Natural killer cell (primary cell): ENCODE measurements around the gene SAG. TPM values are rescaled to one million over a fixed set of nuclear protein-coding genes. Genes with fewer than 3 reads are reported as not detected.

Experiments
- ATAC-seq, 3 donors: fragments of 150-1000 bp in 2 of 3; fragments of 200-7000 bp in 1 of 3; cut with Tn5 transposase; 1 replicate in 1 of 3; 2 replicates in 2 of 3; pipeline ENCODE4 v1.10.0; 2021; ENCODE audit warnings: mild to moderate bottlenecking in 2 of 3, moderate library complexity in 2 of 3
- DNase-seq, 2 donors: peaks; one replicate each; pipeline versions ENCODE4 v3.0.0 to v3.0.0-alpha.2; 2013 to 2021; ENCODE audit warnings: mixed read lengths in 1 of 2
- H3K27ac ChIP-seq: one replicate; pipeline ENCODE4 v1.5.1; 2013; ENCODE audit warnings: mild to moderate bottlenecking, low read length
- H3K27me3 ChIP-seq: one replicate; pipeline ENCODE4 v1.6.1; 2013; ENCODE audit warnings: low read length; ENCODE audit not compliant: control insufficient read depth, insufficient read depth
- H3K36me3 ChIP-seq: one replicate; pipeline ENCODE4 v1.6.1; 2013; ENCODE audit warnings: low read length; ENCODE audit not compliant: control insufficient read depth, insufficient read depth
- H3K4me1 ChIP-seq: one replicate; pipeline ENCODE4 v1.6.1; 2013; ENCODE audit warnings: low read length; ENCODE audit not compliant: control insufficient read depth, insufficient read depth
- H3K4me3 ChIP-seq: one replicate; pipeline ENCODE4 v1.5.1; 2013; ENCODE audit warnings: low read length
- H3K9me3 ChIP-seq: one replicate; pipeline ENCODE4 v1.6.1; 2013; ENCODE audit warnings: low read length; ENCODE audit not compliant: control insufficient read depth, insufficient read depth
- H3K27ac Mint-ChIP-seq, 2 donors: one replicate each; pipeline ENCODE4 v1.8.0; 2022; ENCODE audit warnings: mild to moderate bottlenecking in 2 of 2, mixed read lengths in 2 of 2, moderate library complexity in 1 of 2
- H3K27me3 Mint-ChIP-seq, 2 donors: one replicate each; pipeline ENCODE4 v1.8.0; 2022; ENCODE audit warnings: low read depth in 2 of 2, mixed read lengths in 2 of 2
- H3K36me3 Mint-ChIP-seq: one replicate; pipeline ENCODE4 v1.8.0; 2022; ENCODE audit warnings: mixed read lengths
- H3K4me1 Mint-ChIP-seq, 2 donors: one replicate each; pipeline ENCODE4 v1.8.0; 2022; ENCODE audit warnings: mixed read lengths in 2 of 2
- H3K4me3 Mint-ChIP-seq: one replicate; pipeline ENCODE4 v1.8.0; 2022; ENCODE audit warnings: mild to moderate bottlenecking, moderate library complexity, mixed read lengths
- H3K9me3 Mint-ChIP-seq, 2 donors: one replicate each; pipeline ENCODE4 v1.8.0; 2022; ENCODE audit warnings: mixed read lengths in 2 of 2
- WGBS: methylation state at CpG from one replicate; pipeline ENCODE4 v1.1.7; 2013; ENCODE audit warnings: missing lambda C conversion rate; ENCODE audit not compliant: insufficient coverage; 5-methylcytosine and 5-hydroxymethylcytosine counted together
- intact Hi-C: fragments of 100-400 bp; cut with micrococcal nuclease; formaldehyde crosslinking; loops from one replicate; pipeline ENCODE4 v1.14.2; 2022
- total RNA-seq, 4 donors: library from RNA; stranded (reverse); fragments of 120-200 nt in 1 of 4; gene quantifications; one replicate each; pipeline versions ENCODE4 v1.2.3 to v1.2.4, GENCODE V29; 2013 to 2022
- TF ChIP-seq, protein P1 (sequence below): fragments of 200-600 bp; IDR thresholded peaks from one replicate; pipeline ENCODE4 v1.8.0; 2022; ENCODE audit warnings: antibody characterized with exemption

SAG gene
- total RNA-seq, 3 donors from 2014 or later (not counting 1 experiment from before 2014, with no cell fraction given), result 0.11 to 0.33 (median 0.12) TPM

DNA sequence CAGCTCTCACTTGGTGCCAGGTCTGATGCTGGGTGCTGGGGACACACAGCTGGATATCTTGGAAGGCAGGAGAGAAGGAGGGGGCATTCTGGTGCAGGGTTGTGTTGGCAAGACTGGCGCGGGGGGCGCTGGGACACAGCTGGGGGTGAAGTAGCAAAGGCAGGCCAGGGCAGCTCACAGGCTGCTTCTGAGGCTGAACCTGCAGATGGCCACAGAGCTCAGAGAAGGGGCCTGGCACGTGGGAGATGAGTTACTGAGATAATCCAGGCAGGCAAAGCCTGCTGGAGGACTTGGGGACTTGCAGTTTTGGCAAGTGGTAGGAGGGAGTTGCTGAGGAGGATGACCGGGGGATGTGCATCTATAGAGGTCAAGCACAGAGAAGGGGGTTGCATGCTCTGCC is 30.4 kb downstream of the SAG start:
- Histone ChIP-seq H3K4me1 (peaks cover 29% of the 10 kb centered on the region), H3K36me3 (no peaks in the 10 kb centered on the region), H3K27ac (no peak overlapping the region), H3K9me3 (no peaks in the 10 kb centered on the region), H3K27me3 (no peaks in the 10 kb centered on the region), H3K4me3 (no peak overlapping the region)
- 84% methylated on average over 5 of the region's 5 CpGs for WGBS
- Mint-ChIP-seq H3K4me3 (no peak overlapping the region), H3K4me1 (peaks cover 32% of the 10 kb centered on the region in 2 donors), H3K9me3 (no peaks in the 10 kb centered on the region), H3K27ac (no peak overlapping the region), H3K36me3 (no peaks in the 10 kb centered on the region), H3K27me3 (no peaks in the 10 kb centered on the region)
- ATAC-seq (no peak), DNase-seq (no peak)
- TF ChIP-seq, protein P1, sequence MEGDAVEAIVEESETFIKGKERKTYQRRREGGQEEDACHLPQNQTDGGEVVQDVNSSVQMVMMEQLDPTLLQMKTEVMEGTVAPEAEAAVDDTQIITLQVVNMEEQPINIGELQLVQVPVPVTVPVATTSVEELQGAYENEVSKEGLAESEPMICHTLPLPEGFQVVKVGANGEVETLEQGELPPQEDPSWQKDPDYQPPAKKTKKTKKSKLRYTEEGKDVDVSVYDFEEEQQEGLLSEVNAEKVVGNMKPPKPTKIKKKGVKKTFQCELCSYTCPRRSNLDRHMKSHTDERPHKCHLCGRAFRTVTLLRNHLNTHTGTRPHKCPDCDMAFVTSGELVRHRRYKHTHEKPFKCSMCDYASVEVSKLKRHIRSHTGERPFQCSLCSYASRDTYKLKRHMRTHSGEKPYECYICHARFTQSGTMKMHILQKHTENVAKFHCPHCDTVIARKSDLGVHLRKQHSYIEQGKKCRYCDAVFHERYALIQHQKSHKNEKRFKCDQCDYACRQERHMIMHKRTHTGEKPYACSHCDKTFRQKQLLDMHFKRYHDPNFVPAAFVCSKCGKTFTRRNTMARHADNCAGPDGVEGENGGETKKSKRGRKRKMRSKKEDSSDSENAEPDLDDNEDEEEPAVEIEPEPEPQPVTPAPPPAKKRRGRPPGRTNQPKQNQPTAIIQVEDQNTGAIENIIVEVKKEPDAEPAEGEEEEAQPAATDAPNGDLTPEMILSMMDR, result no peak
- intact Hi-C loops, result loop anchor here (10.0 kb wide), 1 partner anchor 47 kb away; no protein-coding TSS in a partner anchor

- H3K27me3 ChIP-seq, result no peaks in the 10 kb centered on the region
- H3K27ac ChIP-seq, result no peak overlapping the region
- TF ChIP-seq, protein P1, result no peak
- H3K9me3 ChIP-seq, result no peaks in the 10 kb centered on the region
- Mint-ChIP-seq H3K36me3 (no peaks in the 10 kb centered on the region), H3K27me3 (no peaks in the 10 kb centered on the region), H3K27ac (no peak overlapping the region), H3K9me3 (no peaks in the 10 kb centered on the region), H3K4me3 (no peak overlapping the region), H3K4me1 (peaks cover 26% of the 10 kb centered on the region in 2 donors)
- H3K4me3 ChIP-seq, result no peak overlapping the region
- peaks cover 21% of the 10 kb centered on the region for H3K4me1 ChIP-seq
- 77% methylated on average over 3 of the region's 3 CpGs for WGBS
- ATAC-seq (no peak), DNase-seq (no peak)
- intact Hi-C loops, result loop anchor here (10.0 kb wide), 1 partner anchor 46 kb away; no protein-coding TSS in a partner anchor
- no peaks in the 10 kb centered on the region for H3K36me3 ChIP-seq
Measured at GRCh38 chr2:233338812-233339368, 31.3 kb downstream of the SAG start.

DNA sequence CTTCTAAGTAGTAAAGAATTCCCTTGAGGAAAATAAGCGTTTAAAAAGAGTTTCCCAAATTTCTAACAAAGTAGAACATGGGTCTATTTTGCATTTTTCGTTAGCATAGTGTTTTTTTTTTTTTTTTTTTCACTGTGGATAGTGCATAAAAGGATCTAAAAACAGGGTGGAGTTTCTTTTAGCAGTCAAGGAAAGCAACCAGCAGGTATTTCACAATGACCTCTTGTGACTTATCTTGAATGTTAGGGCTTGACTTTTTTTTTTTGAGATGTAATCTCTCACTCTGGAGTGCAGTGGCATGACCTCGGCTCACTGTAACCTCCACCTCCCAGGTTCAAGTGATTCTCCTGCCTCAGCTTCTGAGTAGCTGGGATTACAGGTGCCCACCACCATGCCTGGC is 31.8 kb downstream of the SAG start:
- Histone ChIP-seq H3K4me3 (no peak overlapping the region), H3K9me3 (no peaks in the 10 kb centered on the region), H3K27me3 (no peaks in the 10 kb centered on the region), H3K4me1 (peaks cover 15% of the 10 kb centered on the region), H3K36me3 (no peaks in the 10 kb centered on the region), H3K27ac (no peak overlapping the region)
- intact Hi-C loops, result loop anchor here (10.0 kb wide), 1 partner anchor 45 kb away; no protein-coding TSS in a partner anchor
- Mint-ChIP-seq H3K4me1 (peaks cover 20 to 21% of the 10 kb centered on the region in 2 donors), H3K27ac (no peak overlapping the region), H3K4me3 (no peak overlapping the region), H3K36me3 (no peaks in the 10 kb centered on the region), H3K27me3 (no peaks in the 10 kb centered on the region), H3K9me3 (no peaks in the 10 kb centered on the region)
- DNase-seq (no peak), ATAC-seq (no peak)
- 73% methylated on average over 2 of the region's 3 CpGs for WGBS
- TF ChIP-seq, protein P1, result no peak

DNA sequence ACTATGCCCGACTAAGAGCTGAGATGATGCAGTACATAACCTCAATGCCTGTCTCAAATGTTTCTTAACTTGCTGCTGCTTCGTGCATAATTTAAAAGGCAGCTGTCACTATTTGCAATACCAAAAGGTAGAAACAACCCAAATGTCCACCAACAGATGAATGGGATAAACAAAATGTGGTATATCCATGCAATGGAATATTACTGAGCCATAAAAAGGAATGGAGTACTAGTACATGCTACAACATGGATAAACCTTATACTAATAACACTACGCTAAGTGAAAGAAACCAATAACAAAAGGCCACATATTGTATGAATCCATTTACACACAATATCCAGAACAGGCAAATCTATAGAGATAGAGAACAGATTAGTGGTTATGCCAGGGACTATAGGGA is 33.7 kb downstream of the SAG start:
- H3K4me1 Mint-ChIP-seq, result peaks cover 6 to 7% of the 10 kb centered on the region in 2 donors
- Histone ChIP-seq H3K9me3 (no peaks in the 10 kb centered on the region), H3K27ac (no peak overlapping the region), H3K4me3 (no peak overlapping the region), H3K4me1 (peaks cover 3% of the 10 kb centered on the region), H3K27me3 (no peaks in the 10 kb centered on the region), H3K36me3 (no peaks in the 10 kb centered on the region)
- no peaks in the 10 kb centered on the region for H3K9me3 Mint-ChIP-seq
- intact Hi-C loops, result no loop called here
- 97% methylated on average over 2 of the region's 3 CpGs for WGBS
- H3K4me3 Mint-ChIP-seq, result no peak overlapping the region
- no peak overlapping the region for H3K27ac Mint-ChIP-seq
- TF ChIP-seq, protein P1, result no peak
- no peaks in the 10 kb centered on the region for H3K36me3 Mint-ChIP-seq
- ATAC-seq (no peak), DNase-seq (no peak)
- H3K27me3 Mint-ChIP-seq, result no peaks in the 10 kb centered on the region
